Measurements from ENCODE around the gene FEM1B.

The FEM1B gene

GRCh38 chr15:68262514-68263356 lies 14.8 kb upstream of the FEM1B start:
- H3K36me3 ChIP-seq: no peaks in the 10 kb centered on the region
- TF ChIP-seq, protein P1, sequence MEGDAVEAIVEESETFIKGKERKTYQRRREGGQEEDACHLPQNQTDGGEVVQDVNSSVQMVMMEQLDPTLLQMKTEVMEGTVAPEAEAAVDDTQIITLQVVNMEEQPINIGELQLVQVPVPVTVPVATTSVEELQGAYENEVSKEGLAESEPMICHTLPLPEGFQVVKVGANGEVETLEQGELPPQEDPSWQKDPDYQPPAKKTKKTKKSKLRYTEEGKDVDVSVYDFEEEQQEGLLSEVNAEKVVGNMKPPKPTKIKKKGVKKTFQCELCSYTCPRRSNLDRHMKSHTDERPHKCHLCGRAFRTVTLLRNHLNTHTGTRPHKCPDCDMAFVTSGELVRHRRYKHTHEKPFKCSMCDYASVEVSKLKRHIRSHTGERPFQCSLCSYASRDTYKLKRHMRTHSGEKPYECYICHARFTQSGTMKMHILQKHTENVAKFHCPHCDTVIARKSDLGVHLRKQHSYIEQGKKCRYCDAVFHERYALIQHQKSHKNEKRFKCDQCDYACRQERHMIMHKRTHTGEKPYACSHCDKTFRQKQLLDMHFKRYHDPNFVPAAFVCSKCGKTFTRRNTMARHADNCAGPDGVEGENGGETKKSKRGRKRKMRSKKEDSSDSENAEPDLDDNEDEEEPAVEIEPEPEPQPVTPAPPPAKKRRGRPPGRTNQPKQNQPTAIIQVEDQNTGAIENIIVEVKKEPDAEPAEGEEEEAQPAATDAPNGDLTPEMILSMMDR (IDR thresholded peaks at IDR 0.05; ENCODE audit: low read depth, low read length): no peak
- no peak for DNase-seq
- no peaks in the 10 kb centered on the region for H3K4me1 ChIP-seq
- no peak overlapping the region for H3K4me3 ChIP-seq (ENCODE audit: low read depth, low read length)
- peaks cover 20% of the 10 kb centered on the region for H3K27me3 ChIP-seq
- H3K9me3 ChIP-seq: no peaks in the 10 kb centered on the region

- H3K27me3 ChIP-seq: peaks cover 20% of the 10 kb centered on the region
- TF ChIP-seq, protein P1 (IDR thresholded peaks at IDR 0.05; ENCODE audit: low read depth, low read length): no peak
- H3K9me3 ChIP-seq: no peaks in the 10 kb centered on the region
- no peaks in the 10 kb centered on the region for H3K36me3 ChIP-seq
- no peak for DNase-seq
- H3K4me1 ChIP-seq: no peaks in the 10 kb centered on the region
- no peak overlapping the region for H3K4me3 ChIP-seq (ENCODE audit: low read depth, low read length)
These were observed 13.3 kb upstream of the FEM1B start for GRCh38 chr15:68264282-68264681.

DNA sequence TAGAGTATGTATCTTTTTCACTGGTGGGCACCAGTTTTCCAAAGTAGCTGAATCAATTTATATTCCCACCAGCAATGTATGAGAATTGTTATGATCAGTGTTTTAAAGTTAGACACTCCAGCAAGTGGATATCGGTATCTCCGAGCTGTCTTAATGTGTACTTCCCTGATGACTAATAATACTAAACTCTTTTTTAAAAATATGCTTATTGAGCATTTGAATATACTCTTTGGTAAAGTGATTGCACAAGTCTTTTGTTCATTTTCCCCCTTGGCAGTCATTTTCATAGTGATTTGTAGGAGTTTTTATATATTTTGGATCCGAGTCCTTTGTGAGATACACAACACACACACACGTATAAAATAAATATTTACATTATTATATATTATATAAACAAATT lies 12.5 kb upstream of the FEM1B start:
- no peak overlapping the region for H3K4me3 ChIP-seq (ENCODE audit: low read depth, low read length)
- H3K27me3 ChIP-seq: peaks cover 20% of the 10 kb centered on the region
- H3K4me1 ChIP-seq: no peaks in the 10 kb centered on the region
- TF ChIP-seq, protein P1 (IDR thresholded peaks at IDR 0.05; ENCODE audit: low read depth, low read length): no peak
- no peaks in the 10 kb centered on the region for H3K36me3 ChIP-seq
- no peaks in the 10 kb centered on the region for H3K9me3 ChIP-seq
- no peak for DNase-seq

- DNase-seq: no peak
- Histone ChIP-seq H3K27me3 (peaks cover 20% of the 10 kb centered on the region), H3K4me3 (ENCODE audit: low read depth, low read length) (no peak overlapping the region), H3K36me3 (no peaks in the 10 kb centered on the region), H3K9me3 (no peaks in the 10 kb centered on the region), H3K4me1 (no peaks in the 10 kb centered on the region)
- TF ChIP-seq, protein P1 (IDR thresholded peaks at IDR 0.05; ENCODE audit: low read depth, low read length): no peak
These were observed 11.9 kb upstream of the FEM1B start for GRCh38 chr15:68265674-68266073.

GRCh38 chr15:68268405-68268804 lies 9.1 kb upstream of the FEM1B start:
- no peak overlapping the region for H3K4me3 ChIP-seq (ENCODE audit: low read depth, low read length)
- TF ChIP-seq, protein P1 (IDR thresholded peaks at IDR 0.05; ENCODE audit: low read depth, low read length): no peak
- H3K36me3 ChIP-seq: no peaks in the 10 kb centered on the region
- H3K9me3 ChIP-seq: no peaks in the 10 kb centered on the region
- H3K27me3 ChIP-seq: peaks cover 17% of the 10 kb centered on the region
- peaks cover 17% of the 10 kb centered on the region for H3K4me1 ChIP-seq
- DNase-seq: no peak

GRCh38 chr15:68271854-68272471 lies 5.6 kb upstream of the FEM1B start:
- Histone ChIP-seq H3K9me3 (no peaks in the 10 kb centered on the region), H3K4me1 (peaks cover 17% of the 10 kb centered on the region), H3K4me3 (ENCODE audit: low read depth, low read length) (peak overlapping the region; percentile 14; the same call in 1 of the 2 replicates), H3K27me3 (no peaks in the 10 kb centered on the region), H3K36me3 (no peaks in the 10 kb centered on the region)
- peak; percentile 24 for DNase-seq
- TF ChIP-seq, protein P1 (IDR thresholded peaks at IDR 0.05; ENCODE audit: low read depth, low read length): no peak
